GM04504 (cell line): ENCODE data around the gene TMA7.

Experiments used
- DNase-seq: peaks from one replicate; pipeline ENCODE4 v3.0.0-alpha.2; 2012; ENCODE audit warnings: low read depth

TMA7 gene

GRCh38 chr3:48423241-48423882 is 16.7 kb upstream of the TMA7 start:
- no peak for DNase-seq

- no peak for DNase-seq
These were observed 16.0 kb upstream of the TMA7 start for GRCh38 chr3:48423883-48424695.

GRCh38 chr3:48425281-48425812 is 14.7 kb upstream of the TMA7 start:
- no peak for DNase-seq

- no peak for DNase-seq
These were observed 13.6 kb upstream of the TMA7 start for GRCh38 chr3:48426401-48426909.

- DNase-seq: no peak
These were observed 13.0 kb upstream of the TMA7 start for GRCh38 chr3:48426944-48427629.

- no peak for DNase-seq
These were observed 12.5 kb upstream of the TMA7 start for GRCh38 chr3:48427630-48427962.

GRCh38 chr3:48428088-48428571 is 11.9 kb upstream of the TMA7 start:
- DNase-seq: no peak

- DNase-seq: no peak
These were observed 11.3 kb upstream of the TMA7 start for GRCh38 chr3:48428572-48429316.

- no peak for DNase-seq
These were observed 10.6 kb upstream of the TMA7 start for GRCh38 chr3:48429317-48429959.

- DNase-seq: no peak
These were observed 9.9 kb upstream of the TMA7 start, which contains the start of gene PLXNB1 for GRCh38 chr3:48429960-48430707. Gene PLXNB1, minus strand, starts transcription at chr3:48430086. Its CDS starts 5,475 bp downstream, at chr3:48424611.

GRCh38 chr3:48430708-48431101 is 9.4 kb upstream of the TMA7 start:
- no peak for DNase-seq

- no peak for DNase-seq
These were observed 8.6 kb upstream of the TMA7 start for GRCh38 chr3:48431224-48432029.

- DNase-seq: no peak
These were observed 7.4 kb upstream of the TMA7 start for GRCh38 chr3:48432411-48433371.

GRCh38 chr3:48433472-48434118 is 6.5 kb upstream of the TMA7 start:
- no peak for DNase-seq

- DNase-seq: no peak
These were observed 5.3 kb upstream of the TMA7 start for GRCh38 chr3:48434591-48435222.

- DNase-seq: no peak
These were observed 4.8 kb upstream of the TMA7 start for GRCh38 chr3:48435223-48435595.

GRCh38 chr3:48435774-48436476 is 4.1 kb upstream of the TMA7 start:
- DNase-seq: peak; percentile 66
